SK-N-SH (cell line): ENCODE results near the gene PANK4. TPM values are rescaled to one million over a fixed set of nuclear protein-coding genes. Genes with fewer than 3 reads are reported as not detected.

Experiments
- CTCF ChIA-PET: fragments of 300-600, 350-600 bp; formaldehyde crosslinking; extraction: SDS; loops from one replicate; lab custom pipeline; 2021; lab: Yijun Ruan, JAX
- POLR2A ChIA-PET: fragments of 350-600 bp; sonication (Branson Sonifier 250); formaldehyde crosslinking; extraction: SDS; loops from one replicate; lab custom pipeline; 2020; ENCODE audit warnings: antibody characterized with exemption, inconsistent platforms; lab: Yijun Ruan, JAX
- DNase-seq: peaks from one replicate; pipeline ENCODE4 v3.0.0; 2012
- H2AFZ ChIP-seq: fragments of 200-600 bp; sonication (generic); 2 replicates; pipeline ENCODE4 v1.8.1; 2016; ENCODE audit warnings: antibody characterized with exemption, mild to moderate bottlenecking, low read depth
- H3F3A ChIP-seq: fragments of 200-600 bp; sonication (generic); replicated peaks from 2 replicates; pipeline ENCODE3; 2016; ENCODE audit warnings: antibody characterized with exemption, mild to moderate bottlenecking; ENCODE audit not compliant: insufficient read depth
- H3K27ac ChIP-seq, 2 experiments: fragments of 200-500 bp in 1 of 2; fragments of 200-600 bp in 1 of 2; sonication (Bioruptor generic) in 1 of 2; sonication (generic), shearing (Covaris generic) in 1 of 2; 2 replicates each; pipeline versions ENCODE4 v1.5.1 to v1.6.1; 2014 to 2016; ENCODE audit warnings: low read depth in 2 of 2, inconsistent platforms in 1 of 2, low read length in 1 of 2, mild to moderate bottlenecking in 1 of 2, mixed read lengths in 1 of 2
- H3K27me3 ChIP-seq: fragments of 200-600 bp; sonication (generic), shearing (Covaris generic); 2 replicates; pipeline ENCODE4 v1.6.1; 2016; ENCODE audit warnings: mixed run types; ENCODE audit not compliant: insufficient read depth
- H3K36me3 ChIP-seq, 2 experiments: fragments of 200-500 bp in 1 of 2; fragments of 200-600 bp in 1 of 2; sonication (Bioruptor generic) in 1 of 2; sonication (generic) in 1 of 2; replicated peaks in 1 of 2; 2 replicates each; pipeline versions ENCODE3 to v1.5.1; 2014 to 2016; ENCODE audit warnings: low read length in 1 of 2, mild to moderate bottlenecking in 1 of 2; ENCODE audit not compliant: insufficient read depth in 2 of 2, control insufficient read depth in 1 of 2
- H3K4me1 ChIP-seq, 2 experiments: fragments of 200-500 bp in 1 of 2; fragments of 200-600 bp in 1 of 2; sonication (Bioruptor generic) in 1 of 2; sonication (generic), shearing (Covaris generic) in 1 of 2; 2 replicates each; pipeline versions ENCODE4 v1.5.1 to v1.6.1; 2014 to 2016; ENCODE audit warnings: low read depth in 1 of 2, low read length in 1 of 2, mixed run types in 1 of 2; ENCODE audit not compliant: insufficient read depth in 2 of 2, control insufficient read depth in 1 of 2
- H3K4me2 ChIP-seq: fragments of 200-600 bp; sonication (generic), shearing (Covaris generic); 2 replicates; pipeline ENCODE4 v1.6.1; 2017; ENCODE audit warnings: mixed run types
- H3K4me3 ChIP-seq, 2 experiments: fragments of 200-500 bp in 1 of 2; fragments of 200-600 bp in 1 of 2; sonication (Bioruptor generic) in 1 of 2; sonication (generic), shearing (Covaris generic) in 1 of 2; 2 replicates each; pipeline versions ENCODE4 v1.5.1 to v1.8.1; 2014 to 2016; ENCODE audit warnings: low read depth in 2 of 2, inconsistent platforms in 1 of 2, low read length in 1 of 2, mild to moderate bottlenecking in 1 of 2, mixed read lengths in 1 of 2, moderate library complexity in 1 of 2
- H3K79me2 ChIP-seq: fragments of 200-600 bp; sonication (generic); 2 replicates; pipeline ENCODE4 v1.8.1; 2017; ENCODE audit warnings: mild to moderate bottlenecking; ENCODE audit not compliant: insufficient read depth
- H3K9ac ChIP-seq: fragments of 200-600 bp; sonication (generic); 2 replicates; pipeline ENCODE4 v1.6.1; 2017; ENCODE audit warnings: mixed run types
- H3K9me2 ChIP-seq: fragments of 200-600 bp; sonication (generic); 2 replicates; pipeline ENCODE4 v1.6.1; 2017; ENCODE audit warnings: mixed run types
- H3K9me3 ChIP-seq: fragments of 200-600 bp; sonication (generic); 2 replicates; pipeline ENCODE4 v1.6.1; 2017; ENCODE audit warnings: mixed run types, mild to moderate bottlenecking, moderate library complexity
- H4K20me1 ChIP-seq: fragments of 200-600 bp; sonication (generic); 2 replicates; pipeline ENCODE4 v1.6.1; 2017; ENCODE audit warnings: mild to moderate bottlenecking, mixed run types; ENCODE audit not compliant: insufficient read depth
- CTCF ChIP-seq: fragments of 200-600 bp; sonication (generic); IDR thresholded peaks from 2 replicates; pipeline ENCODE4 v1.6.1; 2017; ENCODE audit warnings: antibody characterized with exemption, mild to moderate bottlenecking, moderate library complexity
- FOXJ3 ChIP-seq: sonication (generic); formaldehyde crosslinking; IDR thresholded peaks from 2 replicates; pipeline ENCODE4 v1.5.1; 2020; ENCODE audit warnings: mild to moderate bottlenecking, missing genetic modification reagents
- IRF3 ChIP-seq: fragments of 150-350 bp; IDR thresholded peaks from 2 replicates; pipeline ENCODE4 v1.6.1; 2016; ENCODE audit warnings: mild to moderate bottlenecking, low read depth, low read length
- JUND ChIP-seq: IDR thresholded peaks from 2 replicates; pipeline ENCODE4 v1.4.0; 2012
- RFX5 ChIP-seq: IDR thresholded peaks from 2 replicates; pipeline ENCODE4 v1.6.1; 2012; ENCODE audit warnings: mild to moderate bottlenecking, improper control_type of control experiment, low read length
- SMC3 ChIP-seq: IDR thresholded peaks from 2 replicates; pipeline ENCODE4 v1.6.1; 2012; ENCODE audit warnings: low read depth, low read length, improper control_type of control experiment
- TEAD4 ChIP-seq: IDR thresholded peaks from 2 replicates; pipeline ENCODE4 v1.4.0; 2012; ENCODE audit warnings: mild to moderate bottlenecking, borderline replicate concordance; ENCODE audit not compliant: insufficient read depth
- USF1 ChIP-seq: IDR thresholded peaks from 2 replicates; pipeline ENCODE4 v1.4.0; 2012; ENCODE audit warnings: low read depth, borderline replicate concordance
- USF2 ChIP-seq: fragments of 150-350 bp; IDR thresholded peaks from 2 replicates; pipeline ENCODE4 v1.6.1; 2017; ENCODE audit warnings: antibody characterized with exemption, low read length, low read depth, borderline replicate concordance
- YY1 ChIP-seq: IDR thresholded peaks from 2 replicates; pipeline ENCODE4 v1.4.0; 2012; ENCODE audit warnings: low read depth, mild to moderate bottlenecking
- ZBTB33 ChIP-seq: IDR thresholded peaks from 2 replicates; pipeline ENCODE4 v1.4.0; 2012; ENCODE audit warnings: low read depth, borderline replicate concordance
- WGBS: methylation state at CpG from one replicate; pipeline ENCODE4 v1.1.6; 2017; ENCODE audit warnings: low lambda C conversion rate; 5-methylcytosine and 5-hydroxymethylcytosine counted together
- polyA plus RNA-seq, 3 experiments: library from polyadenylated mRNA; depleted of rRNA; stranded (reverse); fragments of >200 nt; gene quantifications; 2 replicates each; pipeline ENCODE4 v1.2.3, GENCODE V29; 2012

Gene PANK4
- polyA plus RNA-seq, 1 of the 3 experiments (the other 2 are of a cell fraction): 16.6 TPM

- Histone ChIP-seq H3K27me3 (no peaks in the 10 kb centered on the region), H4K20me1 (no peaks in the 10 kb centered on the region), H3K27ac (no peak overlapping the region), H3K4me1 (peaks cover 0 to 12% of the 10 kb centered on the region in 2 experiments; a peak in 1 of 4 replicates), H3K4me3 (no peak overlapping the region), H3F3A (no peaks in the 10 kb centered on the region), H3K36me3 (no peaks in the 10 kb centered on the region), H3K9me3 (no peaks in the 10 kb centered on the region), H2AFZ (no peak overlapping the region), H3K79me2 (no peaks in the 10 kb centered on the region), H3K9ac (no peak overlapping the region), H3K4me2 (no peak overlapping the region), H3K9me2 (no peaks in the 10 kb centered on the region)
- WGBS: no CpG with 5 or more reads among the region's 12 CpGs
- TF ChIP-seq TEAD4 (no peak), ZBTB33 (no peak), USF2 (no peak)
- POLR2A ChIA-PET: interaction anchor here (0.8 to 1.2 kb wide), 2 partner anchors 30 to 48 kb away, joined by 3 read pairs; no protein-coding TSS in a partner anchor
- no peak for DNase-seq
- CTCF ChIA-PET: interaction anchor here (1.2 to 2.5 kb wide), 2 partner anchors 36 to 52 kb away, joined by 3 to 10 read pairs; no protein-coding TSS in a partner anchor
These were observed 30.9 kb downstream of the PANK4 start for GRCh38 chr1:2495546-2495945.

- Histone ChIP-seq H4K20me1 (no peaks in the 10 kb centered on the region), H3K79me2 (no peaks in the 10 kb centered on the region), H3K9me2 (no peaks in the 10 kb centered on the region), H3K36me3 (no peaks in the 10 kb centered on the region), H3K4me1 (peaks cover 0 to 7% of the 10 kb centered on the region in 2 experiments; a peak in 1 of 4 replicates), H3K27ac (no peak overlapping the region), H3K4me3 (no peak overlapping the region), H3F3A (no peaks in the 10 kb centered on the region), H3K9me3 (no peaks in the 10 kb centered on the region), H3K27me3 (no peaks in the 10 kb centered on the region), H3K4me2 (no peak overlapping the region), H2AFZ (no peak overlapping the region), H3K9ac (no peak overlapping the region)
- POLR2A ChIA-PET: interaction anchor here (0.8 to 1.2 kb wide), 2 partner anchors 31 to 49 kb away, joined by 3 read pairs; no protein-coding TSS in a partner anchor
- no peak for DNase-seq
- TF ChIP-seq JUND (no peak), CTCF (no peak), SMC3 (no peak), RFX5 (no peak), YY1 (no peak), IRF3 (no peak), USF1 (no peak), FOXJ3 (CRISPR knock-in tag) (no peak)
- WGBS: 49% methylated on average over 3 of the region's 12 CpGs
- CTCF ChIA-PET: interaction anchor here (1.2 to 2.5 kb wide), 3 partner anchors 10 to 53 kb away, joined by 3 to 10 read pairs (median 3); no protein-coding TSS in a partner anchor
These were observed 31.4 kb downstream of the PANK4 start for GRCh38 chr1:2495026-2495425.
